Measurements from ENCODE around the gene PDGFRA. TPM values are rescaled to one million over a fixed set of nuclear protein-coding genes. Genes with fewer than 3 reads are reported as not detected.

The PDGFRA gene
- total and polyA plus RNA-seq, 9 donors, result 54.3 to 106 (median 83.9) TPM

GRCh38 chr4:54277691-54278090 is 48.6 kb downstream of the PDGFRA start:
- Histone ChIP-seq H3K36me3 (ENCODE audit: control insufficient read depth, insufficient read depth, low read length) (peaks cover 16% of the 10 kb centered on the region), H3K27me3 (ENCODE audit: control insufficient read depth, insufficient read depth, low read length) (peaks cover 3% of the 10 kb centered on the region), H3K4me1 (ENCODE audit: control insufficient read depth, insufficient read depth, low read length) (peaks cover 4% of the 10 kb centered on the region), H3K9me3 (replicated peaks; ENCODE audit: control insufficient read depth, low read depth, low read length) (no peaks in the 10 kb centered on the region), H3K4me3 (ENCODE audit: low read length) (no peak overlapping the region), H3K27ac (ENCODE audit: low read length) (no peak overlapping the region)
- DNase-seq, result no peak
- WGBS (ENCODE audit: insufficient coverage), result 17% methylated on average over 1 of the region's 1 CpG

GRCh38 chr4:54278216-54278615 is 49.1 kb downstream of the PDGFRA start:
- no peak overlapping the region for H3K27ac ChIP-seq (ENCODE audit: low read length)
- H3K27me3 ChIP-seq (ENCODE audit: control insufficient read depth, insufficient read depth, low read length), result peaks cover 3% of the 10 kb centered on the region
- no peak overlapping the region for H3K4me3 ChIP-seq (ENCODE audit: low read length)
- H3K36me3 ChIP-seq (ENCODE audit: control insufficient read depth, insufficient read depth, low read length), result peaks cover 21% of the 10 kb centered on the region
- peaks cover under 1% of the 10 kb centered on the region for H3K9me3 ChIP-seq (replicated peaks; ENCODE audit: control insufficient read depth, low read depth, low read length)
- no CpG with 5 or more reads among the region's 2 CpGs for WGBS (ENCODE audit: insufficient coverage)
- DNase-seq, result no peak
- peaks cover 4% of the 10 kb centered on the region for H3K4me1 ChIP-seq (ENCODE audit: control insufficient read depth, insufficient read depth, low read length)

GRCh38 chr4:54281054-54281766 is 52.1 kb downstream of the PDGFRA start:
- Histone ChIP-seq H3K27me3 (ENCODE audit: control insufficient read depth, insufficient read depth, low read length) (peaks cover 3% of the 10 kb centered on the region), H3K9me3 (replicated peaks; ENCODE audit: control insufficient read depth, low read depth, low read length) (peaks cover 2% of the 10 kb centered on the region), H3K36me3 (ENCODE audit: control insufficient read depth, insufficient read depth, low read length) (peaks cover 22% of the 10 kb centered on the region), H3K27ac (ENCODE audit: low read length) (peak overlapping the region; percentile 40), H3K4me1 (ENCODE audit: control insufficient read depth, insufficient read depth, low read length) (peaks cover 4% of the 10 kb centered on the region), H3K4me3 (ENCODE audit: low read length) (no peak overlapping the region)
- DNase-seq, result peak; percentile 93
- 40% methylated on average over 1 of the region's 6 CpGs for WGBS (ENCODE audit: insufficient coverage)

- H3K9me3 ChIP-seq (replicated peaks; ENCODE audit: control insufficient read depth, low read depth, low read length), result peaks cover 2% of the 10 kb centered on the region
- H3K27me3 ChIP-seq (ENCODE audit: control insufficient read depth, insufficient read depth, low read length), result no peaks in the 10 kb centered on the region
- peaks cover 27% of the 10 kb centered on the region for H3K36me3 ChIP-seq (ENCODE audit: control insufficient read depth, insufficient read depth, low read length)
- no peak overlapping the region for H3K27ac ChIP-seq (ENCODE audit: low read length)
- H3K4me1 ChIP-seq (ENCODE audit: control insufficient read depth, insufficient read depth, low read length), result peaks cover 4% of the 10 kb centered on the region
- no peak for DNase-seq
- no peak overlapping the region for H3K4me3 ChIP-seq (ENCODE audit: low read length)
- WGBS (ENCODE audit: insufficient coverage), result 100% methylated on average over 2 of the region's 4 CpGs
Observed at GRCh38 chr4:54282837-54283236, 53.7 kb downstream of the PDGFRA start.

- WGBS (ENCODE audit: insufficient coverage), result 86% methylated on average over 2 of the region's 2 CpGs
- DNase-seq, result peak; percentile 45
- peaks cover 37% of the 10 kb centered on the region for H3K36me3 ChIP-seq (ENCODE audit: control insufficient read depth, insufficient read depth, low read length)
- no peaks in the 10 kb centered on the region for H3K9me3 ChIP-seq (replicated peaks; ENCODE audit: control insufficient read depth, low read depth, low read length)
- H3K27me3 ChIP-seq (ENCODE audit: control insufficient read depth, insufficient read depth, low read length), result no peaks in the 10 kb centered on the region
- H3K27ac ChIP-seq (ENCODE audit: low read length), result no peak overlapping the region
- no peaks in the 10 kb centered on the region for H3K4me1 ChIP-seq (ENCODE audit: control insufficient read depth, insufficient read depth, low read length)
- H3K4me3 ChIP-seq (ENCODE audit: low read length), result no peak overlapping the region
Observed at GRCh38 chr4:54289316-54289715, 60.2 kb downstream of the PDGFRA start.

- WGBS (ENCODE audit: insufficient coverage), result 100% methylated on average over 1 of the region's 3 CpGs
- Histone ChIP-seq H3K27me3 (ENCODE audit: control insufficient read depth, insufficient read depth, low read length) (no peaks in the 10 kb centered on the region), H3K4me3 (ENCODE audit: low read length) (no peak overlapping the region), H3K27ac (ENCODE audit: low read length) (no peak overlapping the region), H3K9me3 (replicated peaks; ENCODE audit: control insufficient read depth, low read depth, low read length) (no peaks in the 10 kb centered on the region), H3K4me1 (ENCODE audit: control insufficient read depth, insufficient read depth, low read length) (no peaks in the 10 kb centered on the region), H3K36me3 (ENCODE audit: control insufficient read depth, insufficient read depth, low read length) (peaks cover 36% of the 10 kb centered on the region)
- no peak for DNase-seq
Observed at GRCh38 chr4:54290980-54291379, 61.9 kb downstream of the PDGFRA start.

- H3K4me1 ChIP-seq (ENCODE audit: control insufficient read depth, insufficient read depth, low read length), result peaks cover 2% of the 10 kb centered on the region
- DNase-seq, result peak; percentile 59
- peaks cover 12% of the 10 kb centered on the region for H3K9me3 ChIP-seq (replicated peaks; ENCODE audit: control insufficient read depth, low read depth, low read length)
- H3K27me3 ChIP-seq (ENCODE audit: control insufficient read depth, insufficient read depth, low read length), result no peaks in the 10 kb centered on the region
- peak overlapping the region; percentile 13 for H3K27ac ChIP-seq (ENCODE audit: low read length)
- WGBS (ENCODE audit: insufficient coverage), result 50% methylated on average over 2 of the region's 7 CpGs
- no peak overlapping the region for H3K4me3 ChIP-seq (ENCODE audit: low read length)
- H3K36me3 ChIP-seq (ENCODE audit: control insufficient read depth, insufficient read depth, low read length), result peaks cover 19% of the 10 kb centered on the region
Observed at GRCh38 chr4:54296548-54297203, 67.6 kb downstream of the PDGFRA start.

GRCh38 chr4:54308110-54308509 is 79.0 kb downstream of the PDGFRA start:
- no CpG with 5 or more reads among the region's 2 CpGs for WGBS (ENCODE audit: insufficient coverage)
- Histone ChIP-seq H3K36me3 (ENCODE audit: control insufficient read depth, insufficient read depth, low read length) (no peaks in the 10 kb centered on the region), H3K9me3 (replicated peaks; ENCODE audit: control insufficient read depth, low read depth, low read length) (no peaks in the 10 kb centered on the region), H3K4me1 (ENCODE audit: control insufficient read depth, insufficient read depth, low read length) (no peaks in the 10 kb centered on the region), H3K4me3 (ENCODE audit: low read length) (no peak overlapping the region), H3K27ac (ENCODE audit: low read length) (no peak overlapping the region), H3K27me3 (ENCODE audit: control insufficient read depth, insufficient read depth, low read length) (peaks cover 3% of the 10 kb centered on the region)
- no peak for DNase-seq

GRCh38 chr4:54315561-54316538 is 86.8 kb downstream of the PDGFRA start:
- no peak overlapping the region for H3K4me3 ChIP-seq (ENCODE audit: low read length)
- H3K4me1 ChIP-seq (ENCODE audit: control insufficient read depth, insufficient read depth, low read length), result no peaks in the 10 kb centered on the region
- H3K36me3 ChIP-seq (ENCODE audit: control insufficient read depth, insufficient read depth, low read length), result no peaks in the 10 kb centered on the region
- WGBS (ENCODE audit: insufficient coverage), result no CpG with 5 or more reads among the region's 4 CpGs
- H3K27ac ChIP-seq (ENCODE audit: low read length), result no peak overlapping the region
- H3K27me3 ChIP-seq (ENCODE audit: control insufficient read depth, insufficient read depth, low read length), result peaks cover under 1% of the 10 kb centered on the region
- peak; percentile 63 for DNase-seq
- H3K9me3 ChIP-seq (replicated peaks; ENCODE audit: control insufficient read depth, low read depth, low read length), result no peaks in the 10 kb centered on the region

- no peak overlapping the region for H3K4me3 ChIP-seq (ENCODE audit: low read length)
- no peak for DNase-seq
- no peaks in the 10 kb centered on the region for H3K27me3 ChIP-seq (ENCODE audit: control insufficient read depth, insufficient read depth, low read length)
- no peaks in the 10 kb centered on the region for H3K4me1 ChIP-seq (ENCODE audit: control insufficient read depth, insufficient read depth, low read length)
- 100% methylated on average over 1 of the region's 2 CpGs for WGBS (ENCODE audit: insufficient coverage)
- H3K36me3 ChIP-seq (ENCODE audit: control insufficient read depth, insufficient read depth, low read length), result no peaks in the 10 kb centered on the region
- no peaks in the 10 kb centered on the region for H3K9me3 ChIP-seq (replicated peaks; ENCODE audit: control insufficient read depth, low read depth, low read length)
- no peak overlapping the region for H3K27ac ChIP-seq (ENCODE audit: low read length)
Observed at GRCh38 chr4:54317690-54318089, 88.6 kb downstream of the PDGFRA start.
